GM21360 (cell line): ENCODE data around the gene HOXA5.

Experiments used
- ATAC-seq: cut with Tn5 transposase; IDR thresholded peaks from one replicate; pipeline ENCODE4 v1.9.1; 2021; ENCODE audit warnings: mild to moderate bottlenecking, moderate library complexity; ENCODE audit not compliant: unreplicated experiment

The HOXA5 gene

DNA sequence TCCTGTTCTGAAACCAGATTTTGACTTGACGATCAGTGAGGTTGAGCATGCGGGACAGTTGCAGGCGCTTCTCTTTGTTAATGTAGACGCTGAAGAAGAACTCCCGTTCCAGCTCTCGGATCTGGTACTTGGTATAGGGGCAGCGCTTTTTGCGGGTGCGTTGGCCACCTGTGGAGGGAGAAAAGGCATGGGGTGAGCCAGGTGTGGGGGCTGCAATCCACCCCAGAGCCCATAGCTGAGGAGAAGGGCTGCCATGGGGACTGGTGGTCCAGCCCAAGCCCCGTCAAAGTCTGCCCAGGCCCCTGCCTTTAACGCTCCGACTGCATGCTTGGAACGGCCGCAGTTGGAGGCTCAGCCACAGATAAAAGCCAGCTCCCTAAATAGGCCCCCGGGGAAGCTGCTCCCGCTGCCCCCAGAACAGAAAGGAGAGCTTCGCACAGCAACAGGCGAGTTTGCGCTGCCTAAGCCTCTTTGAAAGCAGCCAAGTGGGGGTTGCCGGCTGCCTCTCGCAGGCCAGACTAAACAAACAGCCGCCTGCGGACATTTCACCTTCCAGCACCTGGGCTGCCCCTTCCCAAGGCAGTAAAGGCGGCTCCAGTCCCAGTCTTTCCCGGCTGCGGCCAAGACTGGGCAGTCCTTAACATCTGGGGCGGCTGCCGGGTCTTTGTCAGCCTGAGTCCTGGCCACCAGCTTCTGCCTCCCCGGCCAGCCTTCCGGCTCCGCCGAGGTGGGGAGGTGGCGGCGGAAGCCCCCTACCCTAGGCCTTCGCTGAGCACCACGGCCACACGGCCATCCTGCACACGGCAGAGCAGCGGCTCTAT lies 39.6 kb upstream of the HOXA5 start:
- ATAC-seq, result no peak

DNA sequence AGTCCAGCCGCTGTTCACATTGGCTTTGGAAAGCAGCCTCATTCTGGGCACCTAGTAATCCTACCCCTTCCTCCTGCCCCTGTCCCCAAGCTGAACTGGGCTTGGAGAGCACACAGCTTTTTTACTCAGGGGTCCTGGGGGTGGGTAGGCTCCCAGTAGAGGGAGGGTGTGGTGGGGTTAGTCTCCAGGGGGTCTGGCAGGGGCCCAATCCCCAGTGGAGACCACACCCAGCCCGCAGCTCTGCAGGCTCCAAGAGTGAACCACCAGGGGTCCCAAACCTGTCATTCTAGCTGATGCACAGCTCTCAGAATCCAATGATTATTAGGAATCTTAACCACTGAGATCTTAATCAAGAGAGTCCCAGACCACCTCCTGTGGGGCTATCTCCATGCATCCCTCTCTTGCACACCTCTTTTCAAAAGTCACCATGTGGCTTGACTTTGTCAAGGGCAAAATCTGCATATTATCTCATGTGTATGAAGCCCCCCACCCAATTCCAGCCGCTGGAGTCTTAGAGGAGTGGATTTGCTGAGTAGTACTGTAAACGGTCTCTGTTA lies 38.9 kb upstream of the HOXA5 start:
- ATAC-seq, result no peak

- no peak for ATAC-seq
Observed at GRCh38 chr7:27181795-27182275, 38.4 kb upstream of the HOXA5 start.

GRCh38 chr7:27180431-27181420 lies 37.2 kb upstream of the HOXA5 start:
- ATAC-seq, result no peak

DNA sequence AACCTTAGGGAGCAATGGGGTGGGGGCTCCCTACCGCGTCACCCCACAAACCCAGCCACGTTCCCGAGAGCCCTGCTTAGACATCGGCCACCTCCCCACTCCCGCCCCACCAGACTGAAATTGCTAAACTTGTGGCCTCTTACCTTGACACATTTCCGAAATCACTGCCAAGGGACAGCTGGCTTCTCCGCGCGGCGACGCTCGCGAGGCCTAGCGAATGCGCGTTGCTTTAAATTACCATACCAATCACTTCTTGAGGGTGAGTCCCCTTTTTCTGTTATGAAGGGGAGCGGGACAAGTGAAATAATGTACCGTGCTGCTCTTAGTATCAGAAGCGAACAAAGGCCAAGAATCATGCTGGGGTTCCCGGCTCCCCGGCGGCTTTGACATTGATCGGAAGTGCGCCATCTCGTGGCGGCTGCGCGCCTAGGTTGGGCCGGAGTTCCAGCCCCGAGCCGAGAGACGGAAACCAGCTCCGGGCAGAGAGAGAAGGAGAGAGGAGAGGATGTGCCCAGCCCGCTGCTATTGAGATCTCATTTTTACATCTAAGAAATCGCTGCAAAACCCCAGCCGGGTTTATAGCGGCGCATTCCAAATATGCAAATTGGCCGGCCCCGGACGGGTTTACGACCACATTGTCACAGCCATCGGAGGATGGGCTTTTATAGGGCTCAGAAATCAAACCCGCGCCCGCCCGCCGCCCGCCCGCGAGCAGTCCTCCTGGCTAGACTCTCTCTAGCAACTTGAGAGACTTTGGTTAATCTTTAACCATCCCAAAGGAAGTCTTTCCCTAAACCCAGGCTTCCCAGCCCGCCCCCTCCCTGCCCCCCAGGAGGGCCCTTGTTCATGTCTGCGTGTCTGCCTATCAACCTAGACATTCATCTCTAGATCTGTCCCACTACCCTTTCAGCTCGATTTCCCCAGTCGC lies 36.3 kb upstream of the HOXA5 start:
- no peak for ATAC-seq

DNA sequence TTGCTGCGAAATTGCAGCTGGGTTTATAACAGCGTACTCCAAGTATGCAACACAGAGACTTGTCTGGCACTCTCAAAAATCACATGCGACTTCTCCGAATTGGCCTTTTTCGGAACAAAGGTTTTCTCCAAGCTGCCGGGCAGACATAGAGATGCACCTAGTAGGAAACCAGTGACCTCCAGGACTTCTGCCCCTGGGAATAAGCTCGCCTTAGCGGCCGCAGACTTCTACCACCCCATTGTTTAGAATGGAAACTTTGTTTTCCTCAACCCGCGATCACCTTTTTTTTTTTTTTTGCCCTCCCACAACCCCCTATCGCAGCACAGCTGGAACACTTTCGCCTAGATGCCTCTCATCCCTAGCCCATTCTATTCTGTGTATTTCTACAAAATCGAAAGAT lies 35.5 kb upstream of the HOXA5 start:
- no peak for ATAC-seq

DNA sequence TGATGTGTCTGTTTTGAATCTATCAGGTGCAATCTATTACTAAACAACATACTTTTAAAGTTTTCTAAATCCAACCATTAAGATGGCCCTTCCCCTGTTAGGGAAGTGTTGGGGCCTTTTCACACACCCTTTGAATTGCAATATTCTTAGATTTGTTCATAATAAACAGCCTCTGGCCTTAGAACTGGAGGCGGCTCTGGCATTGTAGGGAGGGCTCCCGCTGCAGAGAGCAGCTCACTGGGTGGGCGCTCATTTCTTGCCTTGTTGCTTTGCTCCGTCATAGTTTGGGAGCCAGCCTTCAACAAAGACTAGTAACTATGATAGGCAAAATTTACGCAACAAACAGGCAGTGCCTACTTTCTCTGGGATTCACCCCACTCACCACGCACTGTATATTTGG lies 34.9 kb upstream of the HOXA5 start:
- no peak for ATAC-seq

GRCh38 chr7:27177795-27178320 lies 34.4 kb upstream of the HOXA5 start:
- no peak for ATAC-seq

DNA sequence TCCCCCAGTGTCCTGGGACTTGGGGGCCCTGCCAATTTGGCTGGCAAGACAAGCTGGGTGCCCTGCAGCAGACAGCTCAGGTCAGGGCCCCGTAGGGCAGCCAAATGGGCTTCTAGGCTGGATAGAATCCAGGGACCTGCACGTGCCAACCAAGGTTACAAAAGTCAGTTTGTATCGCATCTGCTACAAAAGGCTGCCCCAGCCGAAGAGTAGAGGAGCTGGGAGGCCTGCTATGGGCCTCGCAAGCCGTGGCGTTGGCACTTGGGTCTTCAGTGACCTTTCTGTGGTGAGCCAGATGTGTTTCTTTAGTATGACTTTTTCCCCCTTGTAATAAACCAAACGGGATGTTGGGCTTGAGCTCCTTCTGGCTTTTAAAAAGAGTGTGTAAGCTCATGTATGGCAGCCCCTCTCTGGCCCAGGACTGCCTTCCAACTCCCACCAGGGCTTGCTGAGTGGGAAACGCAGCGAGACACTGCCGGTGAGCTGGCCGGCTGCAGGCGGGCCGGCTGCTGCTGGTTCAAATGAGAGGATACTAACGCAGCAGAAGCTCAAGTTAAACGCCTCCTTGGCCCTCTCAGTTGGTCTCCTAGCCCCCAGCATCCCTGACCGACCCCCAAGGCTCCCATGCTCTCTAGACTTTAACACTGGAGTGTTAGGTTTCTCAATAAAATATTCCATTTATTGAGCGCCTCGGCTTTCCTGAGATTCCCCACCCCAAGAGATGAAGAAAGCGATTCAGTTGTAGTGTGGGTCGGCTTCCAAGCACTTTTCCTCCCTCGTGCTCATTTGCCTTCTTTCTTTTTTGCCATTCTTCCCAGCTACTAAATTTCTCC lies 33.7 kb upstream of the HOXA5 start:
- no peak for ATAC-seq

DNA sequence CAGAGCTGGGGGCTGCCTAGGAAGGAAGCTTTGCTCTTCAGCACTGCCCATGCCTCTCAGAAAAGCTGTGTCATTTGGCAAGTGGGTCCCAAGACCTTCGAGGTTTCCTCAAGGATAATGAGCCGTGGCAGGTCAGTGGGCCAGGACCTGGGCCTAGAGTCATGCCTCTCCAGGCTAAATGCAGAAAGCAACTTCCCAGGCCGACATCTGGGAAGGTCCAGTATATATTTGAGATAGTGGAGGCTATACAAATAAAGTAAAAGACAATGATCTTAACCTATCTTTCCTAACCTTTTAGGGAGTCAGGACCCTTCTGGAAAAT lies 33.0 kb upstream of the HOXA5 start:
- no peak for ATAC-seq

DNA sequence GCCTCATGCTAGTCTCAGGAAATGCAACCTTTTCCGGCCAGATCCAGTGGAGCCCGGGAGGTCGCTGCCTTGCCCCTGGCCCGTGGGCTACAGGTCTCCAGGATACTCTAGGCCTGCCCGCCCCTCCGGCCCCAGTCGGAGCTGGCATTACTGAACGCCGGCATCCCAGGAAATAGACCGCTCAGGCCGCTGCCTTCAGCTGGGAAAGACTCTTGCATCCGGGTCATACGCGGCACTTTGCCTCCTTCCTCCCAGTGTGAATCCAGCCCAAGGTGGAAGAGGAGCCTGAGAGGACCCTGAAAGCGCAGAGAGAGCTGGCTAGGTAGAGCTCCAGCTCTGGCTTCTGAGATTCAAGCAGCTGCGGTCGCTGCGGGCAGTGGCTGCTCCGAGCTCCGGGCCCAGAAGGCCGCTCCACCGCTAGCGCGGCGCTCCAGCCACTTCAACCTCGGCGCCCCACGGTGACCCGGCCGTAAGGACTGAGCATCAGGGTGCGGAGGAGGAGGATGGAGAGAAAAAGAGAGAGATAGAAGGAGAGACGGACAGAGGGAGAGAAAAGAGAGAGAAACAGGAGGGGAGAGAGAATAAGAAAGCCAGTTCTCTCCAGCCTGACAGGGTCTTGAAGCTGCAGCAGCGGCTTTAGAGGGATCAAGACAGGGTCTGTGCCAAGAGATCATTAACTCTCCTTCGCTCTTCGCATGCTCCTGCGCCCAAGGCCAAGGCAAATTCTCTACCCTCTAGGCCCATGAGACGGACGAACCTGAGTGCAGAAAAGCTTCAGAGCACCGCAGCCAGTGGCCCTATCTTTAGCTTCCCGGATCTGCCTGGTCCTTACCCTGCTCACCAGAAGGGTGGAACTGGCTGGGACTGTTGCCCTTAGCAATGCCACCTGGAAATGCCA lies 32.4 kb upstream of the HOXA5 start:
- no peak for ATAC-seq

- no peak for ATAC-seq
Observed at GRCh38 chr7:27174874-27175625, 31.6 kb upstream of the HOXA5 start.

- no peak for ATAC-seq
Observed at GRCh38 chr7:27173956-27174873, 30.7 kb upstream of the HOXA5 start, which contains the start of gene HOXA10. HOXA10 (minus strand) TSS chr7:27174320; CDS start chr7:27174306, 14 bp downstream.

DNA sequence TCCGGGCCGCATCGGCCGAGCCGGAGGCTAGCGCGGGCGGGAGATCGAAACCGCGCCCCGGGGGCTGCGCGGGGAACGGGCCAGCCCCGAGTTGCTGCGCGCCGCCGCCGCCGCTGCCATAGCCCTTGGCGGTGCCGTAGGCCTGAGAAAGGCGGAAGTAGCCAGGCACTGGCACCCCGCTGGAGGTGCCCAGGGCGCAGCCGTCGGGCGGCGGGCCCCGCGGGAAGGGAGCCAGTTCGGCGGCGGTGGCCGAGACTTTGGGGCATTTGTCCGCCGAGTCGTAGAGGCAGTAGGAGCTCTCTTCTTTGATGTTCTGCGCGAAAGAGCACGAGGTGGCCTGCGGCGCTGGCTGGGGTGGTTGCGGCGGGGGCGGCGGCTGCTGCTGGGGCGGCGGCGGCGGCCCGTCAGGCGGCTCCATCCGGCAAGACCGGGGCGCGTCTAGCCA lies 30.1 kb upstream of the HOXA5 start:
- ATAC-seq, result no peak

GRCh38 chr7:27172823-27173510 lies 29.5 kb upstream of the HOXA5 start:
- ATAC-seq, result no peak

DNA sequence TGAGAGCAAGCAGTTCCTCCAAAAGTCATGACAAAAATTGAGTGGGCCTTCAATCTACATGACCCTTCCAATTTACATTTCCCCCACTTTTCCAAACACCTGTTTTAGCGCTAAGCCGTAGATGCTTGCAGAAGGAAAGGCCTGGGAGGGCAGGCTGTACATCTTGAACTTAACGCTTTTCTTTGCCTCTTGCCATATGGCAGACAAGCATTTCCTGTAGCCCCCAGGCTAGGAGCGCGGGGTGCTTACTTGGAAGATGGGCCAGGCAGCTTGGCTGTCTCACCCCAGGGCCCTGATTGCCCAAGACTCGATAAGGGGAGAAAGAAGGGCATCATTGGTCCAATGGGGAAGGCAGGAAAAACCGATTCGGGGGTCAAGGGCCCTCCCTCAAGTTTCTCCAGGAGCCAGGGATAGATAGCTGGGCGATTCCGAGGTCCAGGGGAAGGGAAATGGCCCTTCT lies 28.9 kb upstream of the HOXA5 start:
- ATAC-seq, result no peak
